ENCODE results near the gene DRAP1. TPM values are rescaled to one million over a fixed set of nuclear protein-coding genes. Genes with fewer than 3 reads are reported as not detected.
A peak's percentile ranks its signal among the peaks of the same experiment; 100 is the strongest.

The DRAP1 gene
- total RNA-seq, 1 experiment from 2014 or later: 105 TPM

DNA sequence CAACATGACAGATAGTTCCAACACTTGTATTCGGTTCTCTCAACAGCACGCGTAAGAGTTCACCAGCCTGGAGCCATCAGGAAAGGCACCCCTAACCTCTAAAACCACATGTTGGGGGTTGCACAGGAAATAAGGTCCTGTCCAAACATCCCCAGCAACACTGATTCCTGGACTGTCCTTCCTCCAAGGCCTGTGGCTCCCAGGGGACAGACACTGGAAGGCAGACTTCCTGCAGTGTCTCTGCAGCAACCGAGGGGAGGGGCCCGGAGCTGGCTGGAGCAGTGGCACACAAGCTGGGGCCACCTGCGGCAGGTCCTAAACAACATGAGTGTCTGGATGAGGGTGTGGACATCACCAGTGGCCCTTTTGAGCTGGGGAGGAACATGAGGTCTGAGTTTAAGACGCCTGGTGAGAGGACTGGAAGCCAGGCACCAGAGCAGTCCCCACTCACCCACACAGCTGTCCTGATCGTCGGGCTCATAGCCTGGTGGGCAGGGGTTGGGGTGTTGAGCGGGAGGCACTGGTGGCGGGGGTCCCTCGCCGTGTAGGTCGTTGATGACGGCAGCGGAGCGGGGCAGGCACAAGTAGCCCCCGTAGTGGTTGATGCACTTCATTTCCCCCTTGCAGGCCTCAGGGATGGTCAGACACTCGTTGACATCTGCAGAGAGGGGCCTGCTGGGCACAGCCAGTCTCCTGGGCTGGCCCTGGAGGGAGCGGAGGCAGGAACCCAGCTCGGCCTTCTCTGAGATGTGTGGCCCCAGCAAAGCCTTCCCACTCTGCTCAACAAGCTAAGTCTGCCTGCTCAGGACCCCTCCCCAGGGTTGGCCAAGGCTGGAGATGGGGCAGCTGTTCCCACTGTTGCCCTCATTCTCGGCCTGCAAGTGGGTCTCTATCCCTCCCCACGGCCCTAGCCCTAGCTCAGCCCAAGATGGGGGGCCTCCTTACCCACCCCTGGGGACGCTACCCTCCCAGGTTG is 48.2 kb upstream of the DRAP1 start:
- peaks cover 15 to 20% of the 10 kb centered on the region in 2 experiments for H3K4me1 Mint-ChIP-seq

More for the DNA sequence above, 48.2 kb upstream of the DRAP1 start:
- Mint-ChIP-seq H3K27ac (no peak overlapping the region; a peak in 1 of 7 replicates), H3K27me3 (ENCODE audit: low read depth) (peaks cover 7% of the 10 kb centered on the region), H3K9me3 (no peaks in the 10 kb centered on the region; a peak in 1 of 5 replicates), H3K4me3 (peak overlapping the region in 1 of 2 experiments; percentile 68; a peak in 2 of 5 replicates), H3K36me3 (ENCODE audit: insufficient read depth in 1 of 3, low read depth in 3 of 3) (peaks cover 0 to 4% (median 3%) of the 10 kb centered on the region in 3 experiments; a peak in 3 of 7 replicates)
- H2BK120ac ChIP-seq (ENCODE audit: low read depth, low read length, poor library complexity, severe bottlenecking): no peak overlapping the region
- no peak overlapping the region for H3K14ac ChIP-seq (ENCODE audit: insufficient read depth, low read length)
- H2AFZ ChIP-seq (ENCODE audit: low read length): no peak overlapping the region
- no peak overlapping the region for H2AK5ac ChIP-seq (ENCODE audit: insufficient read length, low read length)
- no peak overlapping the region for H2BK20ac ChIP-seq (ENCODE audit: low read depth, low read length, poor library complexity, severe bottlenecking)
- WGBS (ENCODE audit: extremely low coverage, insufficient read length, low lambda C conversion rate): no CpG with 5 or more reads among the region's 24 CpGs
- DNase-seq: no peak
- no peaks in the 10 kb centered on the region for H3K79me1 ChIP-seq (ENCODE audit: insufficient read depth, low read depth, low read length, poor library complexity, severe bottlenecking)
- no peak overlapping the region for H3K56ac ChIP-seq (ENCODE audit: insufficient read length, low read depth, low read length)
- no peak overlapping the region for H3K23ac ChIP-seq (ENCODE audit: insufficient read length, low read depth, low read length)
- H3K18ac ChIP-seq (ENCODE audit: insufficient read length, low read depth, low read length): no peak overlapping the region
- H3K4me1 ChIP-seq (ENCODE audit: insufficient read depth, low read length): no peaks in the 10 kb centered on the region
- TF ChIP-seq, protein P1, sequence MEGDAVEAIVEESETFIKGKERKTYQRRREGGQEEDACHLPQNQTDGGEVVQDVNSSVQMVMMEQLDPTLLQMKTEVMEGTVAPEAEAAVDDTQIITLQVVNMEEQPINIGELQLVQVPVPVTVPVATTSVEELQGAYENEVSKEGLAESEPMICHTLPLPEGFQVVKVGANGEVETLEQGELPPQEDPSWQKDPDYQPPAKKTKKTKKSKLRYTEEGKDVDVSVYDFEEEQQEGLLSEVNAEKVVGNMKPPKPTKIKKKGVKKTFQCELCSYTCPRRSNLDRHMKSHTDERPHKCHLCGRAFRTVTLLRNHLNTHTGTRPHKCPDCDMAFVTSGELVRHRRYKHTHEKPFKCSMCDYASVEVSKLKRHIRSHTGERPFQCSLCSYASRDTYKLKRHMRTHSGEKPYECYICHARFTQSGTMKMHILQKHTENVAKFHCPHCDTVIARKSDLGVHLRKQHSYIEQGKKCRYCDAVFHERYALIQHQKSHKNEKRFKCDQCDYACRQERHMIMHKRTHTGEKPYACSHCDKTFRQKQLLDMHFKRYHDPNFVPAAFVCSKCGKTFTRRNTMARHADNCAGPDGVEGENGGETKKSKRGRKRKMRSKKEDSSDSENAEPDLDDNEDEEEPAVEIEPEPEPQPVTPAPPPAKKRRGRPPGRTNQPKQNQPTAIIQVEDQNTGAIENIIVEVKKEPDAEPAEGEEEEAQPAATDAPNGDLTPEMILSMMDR (conservative IDR thresholded peaks at IDR 0.05): no peak
- no peak overlapping the region for H3T11ph ChIP-seq (ENCODE audit: low read length)
- H3K4ac ChIP-seq (ENCODE audit: low read depth, low read length): no peak overlapping the region
- peaks cover 8% of the 10 kb centered on the region for H3K23me2 ChIP-seq (ENCODE audit: insufficient read length, low read depth, low read length, poor library complexity, severe bottlenecking)
- H3K27ac ChIP-seq (ENCODE audit: insufficient read length, low read depth, low read length): no peak overlapping the region
- no peak overlapping the region for H4K5ac ChIP-seq (ENCODE audit: insufficient read length, low read depth, low read length)
- no peak overlapping the region for H2BK12ac ChIP-seq (ENCODE audit: insufficient read length, low read depth, low read length)
- H3K79me2 ChIP-seq (ENCODE audit: insufficient read depth, low read length): no peaks in the 10 kb centered on the region
- H4K20me1 ChIP-seq (ENCODE audit: control insufficient read depth, insufficient read depth, insufficient read length): no peaks in the 10 kb centered on the region
- peaks cover 3% of the 10 kb centered on the region; the same call in 1 of the 2 replicates for H3K27me3 ChIP-seq (ENCODE audit: insufficient read depth, low read length)
- no peak overlapping the region for H4K91ac ChIP-seq (ENCODE audit: insufficient read length, low read depth, low read length)
- H2BK5ac ChIP-seq (ENCODE audit: insufficient read length, low read length): no peak overlapping the region
- no peaks in the 10 kb centered on the region for H3K9me3 ChIP-seq (ENCODE audit: control insufficient read depth, low read depth, low read length)
- no peak overlapping the region for H3K4me2 ChIP-seq (ENCODE audit: insufficient read depth, insufficient read length, low read length)
- H4K8ac ChIP-seq (replicated peaks; ENCODE audit: insufficient read length, low read depth, low read length): no peak overlapping the region
- H2BK15ac ChIP-seq (ENCODE audit: low read depth, low read length): no peak overlapping the region
- no peak overlapping the region for H3K9ac ChIP-seq (ENCODE audit: extremely low read depth, insufficient read length, low read length)

Measured in H9 (cell line).